Stimulated activated CD4-positive, alpha-beta T cell treated with anti-CD3 and anti-CD28 coated beads, Interleukin-15, amount 100 ng/mL, for 1 hour (primary cell): ENCODE measurements around the gene PDGFA.
A peak's percentile ranks its signal among the peaks of the same experiment; 100 is the strongest.

Experiments
- DNase-seq, 2 donors: peaks; one replicate each; pipeline ENCODE4 v3.0.0-alpha.2; 2020; ENCODE audit warnings: low read depth in 1 of 2, low spot score in 1 of 2

The PDGFA gene

DNA sequence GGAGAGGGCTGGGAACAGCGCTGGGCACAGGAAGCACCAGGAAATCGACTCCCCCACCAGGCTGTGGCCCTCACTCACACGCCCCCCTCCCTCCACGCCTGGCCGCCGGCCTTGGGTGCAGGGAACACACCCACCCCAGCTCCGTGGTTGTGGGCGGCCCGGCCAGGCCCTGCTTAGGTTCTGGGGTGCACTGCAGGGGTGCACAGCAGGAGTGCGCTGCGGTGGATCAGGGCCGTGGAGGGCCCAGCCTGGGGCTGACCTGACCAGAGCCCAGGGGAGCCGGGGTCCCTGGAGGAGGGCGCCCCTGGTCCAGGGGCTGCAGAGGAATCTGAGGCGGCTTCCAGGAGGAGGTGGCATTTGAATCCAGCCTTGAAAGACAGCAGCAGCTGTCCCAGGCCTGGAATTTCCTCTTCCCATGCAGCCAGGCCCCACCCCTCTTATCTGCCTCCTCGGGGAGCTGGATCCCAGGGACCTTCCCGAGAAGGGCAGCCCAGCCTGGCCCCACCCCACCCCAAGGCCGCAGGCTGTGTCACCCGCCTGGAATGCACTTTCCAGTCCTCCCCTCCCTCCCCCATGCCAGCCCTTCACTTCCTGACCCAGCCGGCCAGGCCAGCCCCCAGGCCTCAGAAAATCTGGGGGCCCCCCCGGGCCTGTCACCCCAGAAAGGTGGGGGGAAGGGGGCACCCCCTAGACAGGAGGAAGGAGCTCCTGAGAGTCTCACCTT lies 18.4 kb upstream of the PDGFA start:
- DNase-seq = no peak

DNA sequence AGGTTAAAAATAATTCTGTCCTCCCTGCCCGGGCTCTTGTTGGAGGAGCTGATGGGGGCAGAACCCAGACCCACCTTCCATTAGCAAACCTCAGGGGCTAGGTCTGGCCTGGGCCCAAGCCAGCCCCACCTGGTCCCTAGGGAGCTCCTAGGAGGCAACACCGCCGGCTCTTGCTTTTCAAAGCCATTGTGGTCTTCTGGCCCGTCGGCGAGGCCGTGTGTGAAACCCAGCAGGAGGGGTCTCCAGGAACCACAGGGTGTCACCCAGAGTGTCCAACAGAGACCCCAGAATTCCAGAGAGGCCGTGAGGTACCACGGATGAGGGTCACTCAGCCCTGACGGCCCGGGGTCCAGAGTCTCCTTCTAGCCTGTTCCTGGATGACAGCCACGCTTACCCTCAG lies 16.6 kb upstream of the PDGFA start:
- DNase-seq = no peak

GRCh38 chr7:534959-535358 lies 15.3 kb upstream of the PDGFA start:
- no peak for DNase-seq

GRCh38 chr7:534075-534474 lies 14.4 kb upstream of the PDGFA start:
- DNase-seq = no peak

DNA sequence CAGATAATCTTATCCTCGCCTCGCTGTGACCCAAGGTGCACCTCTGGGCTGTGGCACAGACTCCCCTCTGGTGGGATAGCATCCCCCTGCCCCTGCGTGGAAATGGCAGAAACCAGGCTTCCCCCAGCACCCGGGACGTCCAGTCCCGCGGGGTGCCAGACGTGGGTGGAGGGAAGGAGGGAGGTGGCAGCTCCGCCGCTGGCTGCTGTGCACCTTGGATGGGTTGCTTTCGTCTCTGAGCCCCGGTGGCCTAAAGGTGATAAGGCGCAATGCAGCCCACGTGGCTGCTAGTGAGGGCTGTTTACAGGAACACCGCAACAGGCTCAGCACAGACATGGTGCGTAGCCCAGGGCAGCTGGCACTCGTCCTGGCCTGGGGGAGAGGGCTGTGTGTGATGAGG lies 13.6 kb upstream of the PDGFA start:
- no peak for DNase-seq

DNA sequence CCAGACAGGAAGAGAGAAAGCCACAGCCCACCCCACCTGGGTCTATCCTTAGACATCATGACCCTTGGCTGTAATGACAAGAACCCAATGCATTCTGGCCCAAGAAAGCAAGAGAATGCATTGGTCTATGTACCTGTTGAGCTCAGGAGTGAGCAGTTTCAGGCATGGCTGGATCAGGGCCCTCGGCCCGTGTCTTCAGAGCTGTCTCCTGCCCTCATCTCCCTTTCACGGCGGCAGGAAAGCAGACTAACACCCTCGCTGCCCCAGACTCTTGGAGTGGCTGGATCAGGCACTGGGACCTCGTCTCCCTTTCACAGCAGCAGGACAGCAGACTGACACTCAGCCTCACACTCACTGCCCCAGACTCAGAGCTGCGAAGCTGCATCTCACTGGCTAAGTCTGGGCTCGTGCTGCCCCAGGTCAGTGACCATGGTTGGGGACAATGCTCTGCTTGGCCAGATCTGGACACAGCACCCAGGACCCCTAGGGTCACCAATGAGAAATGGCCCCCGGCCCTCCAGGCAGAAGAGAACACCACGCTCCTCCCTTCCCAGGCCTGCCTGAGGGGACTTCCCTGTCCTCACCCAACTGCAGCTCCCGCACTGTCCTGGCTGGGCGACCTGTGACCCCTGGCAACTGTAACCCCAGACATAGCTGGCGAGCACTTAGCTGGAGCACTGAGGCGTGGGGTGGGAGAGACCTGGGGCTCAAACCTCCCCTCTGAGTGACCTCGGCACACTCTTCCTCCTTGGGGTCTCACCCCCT lies 12.9 kb upstream of the PDGFA start:
- no peak for DNase-seq

DNA sequence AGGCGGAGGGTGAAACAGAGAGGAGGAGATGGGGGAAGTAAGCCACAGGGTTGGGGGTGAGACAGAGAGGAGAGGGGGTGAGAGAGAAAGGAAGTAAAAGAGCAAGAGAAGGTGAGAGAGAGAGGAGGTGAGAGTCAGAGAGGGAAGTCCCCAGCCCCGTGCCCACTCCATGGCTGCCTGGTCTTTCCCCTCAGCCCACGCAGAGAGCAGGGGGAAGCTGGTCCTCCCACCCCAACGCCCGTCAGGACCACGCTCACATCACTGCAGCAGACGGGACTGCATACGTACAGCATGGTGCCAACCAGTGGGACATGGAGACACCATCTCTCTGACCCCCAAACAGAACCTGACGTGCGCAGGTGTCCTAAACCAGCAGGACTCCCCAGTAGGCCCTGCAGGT lies 12.1 kb upstream of the PDGFA start:
- DNase-seq = no peak

- DNase-seq = no peak
These were observed 8.8 kb upstream of the PDGFA start for GRCh38 chr7:528451-528850.

- no peak for DNase-seq
These were observed 8.1 kb upstream of the PDGFA start for GRCh38 chr7:527723-528122.

- DNase-seq = no peak
These were observed 6.9 kb upstream of the PDGFA start for GRCh38 chr7:526460-527034.

DNA sequence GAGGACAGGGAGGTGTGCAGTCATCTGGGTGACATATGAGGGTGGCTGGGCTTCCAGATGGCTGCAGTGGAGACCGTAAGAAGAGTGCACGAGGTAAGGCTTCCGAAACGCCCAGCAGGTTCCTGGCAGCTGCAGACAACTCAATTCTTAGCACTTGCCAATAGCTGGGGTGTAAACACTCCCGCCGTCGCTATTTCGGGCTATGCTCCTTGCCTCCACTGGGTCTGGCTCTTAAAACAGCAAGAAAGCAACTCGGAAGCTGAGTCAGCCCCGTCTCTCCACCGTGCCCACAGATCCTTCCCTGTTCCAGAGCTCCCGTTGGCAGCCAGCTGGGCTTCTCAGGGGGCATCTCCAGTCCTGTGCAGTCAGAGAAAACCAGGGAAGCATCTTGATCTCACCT lies 6.1 kb upstream of the PDGFA start:
- DNase-seq = no peak

- DNase-seq = no peak
These were observed 5.2 kb upstream of the PDGFA start for GRCh38 chr7:524800-525199.

GRCh38 chr7:523347-524336 lies 4.0 kb upstream of the PDGFA start:
- DNase-seq = no peak

DNA sequence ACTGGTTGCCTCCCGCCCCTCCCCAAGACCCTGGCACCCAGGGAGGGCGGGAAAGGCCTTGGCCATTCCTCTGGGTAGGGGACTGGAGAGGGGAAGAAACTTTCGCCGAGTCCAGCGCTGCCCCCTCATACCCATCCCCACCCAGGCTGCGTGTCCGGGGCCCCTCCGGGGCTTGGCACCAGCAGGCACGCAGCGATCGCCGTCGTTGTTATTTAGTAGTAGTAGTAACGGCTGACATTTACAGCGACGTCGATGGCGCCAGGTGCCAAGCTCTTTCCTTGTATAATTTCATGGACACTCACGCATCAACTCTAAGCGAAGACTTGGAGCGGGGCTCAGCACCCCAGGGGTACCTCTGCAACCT lies 3.3 kb upstream of the PDGFA start:
- no peak for DNase-seq

DNA sequence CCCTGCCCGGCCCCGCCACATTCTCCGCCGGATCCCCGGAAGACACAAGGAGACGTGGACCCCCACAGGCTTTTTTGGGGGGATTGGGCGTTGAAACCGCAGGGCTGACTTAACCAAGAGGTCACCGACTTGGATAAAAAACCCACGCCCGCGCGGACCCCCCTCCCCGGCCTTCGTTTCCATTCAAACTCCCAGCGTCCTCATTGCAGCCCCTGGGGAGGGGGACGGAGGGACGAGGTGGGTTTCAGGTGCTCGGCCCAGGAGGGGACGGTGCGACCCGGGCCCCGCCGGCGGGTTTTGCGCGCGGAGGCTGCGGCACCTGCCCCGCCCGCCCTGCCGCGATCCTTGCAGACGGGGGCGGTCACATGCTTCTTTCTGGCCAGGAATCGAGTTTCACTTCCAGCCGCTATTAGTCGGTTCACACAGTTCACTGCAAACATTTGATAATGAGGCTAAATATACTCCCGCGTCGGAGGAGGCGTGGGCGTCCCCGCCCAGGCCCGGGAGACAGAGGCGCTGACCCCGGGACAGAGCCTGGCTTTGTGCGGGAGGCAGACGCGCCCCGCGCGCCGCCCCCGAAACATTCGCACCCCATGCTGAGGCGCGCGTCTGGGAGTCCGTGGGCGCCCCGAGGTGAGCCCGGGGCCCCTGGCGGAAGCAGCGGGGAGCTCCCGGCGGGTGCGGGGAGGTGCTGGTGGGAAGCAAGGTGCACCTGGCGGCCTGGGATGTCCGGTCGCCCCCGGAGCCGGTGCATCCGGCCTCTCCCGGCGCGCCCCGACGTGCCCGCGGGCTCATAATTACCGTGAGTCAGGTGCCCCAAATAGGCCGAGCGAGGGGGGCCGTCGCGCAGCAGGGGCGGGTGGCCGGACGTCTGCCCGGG lies 2.7 kb upstream of the PDGFA start:
- no peak for DNase-seq

DNA sequence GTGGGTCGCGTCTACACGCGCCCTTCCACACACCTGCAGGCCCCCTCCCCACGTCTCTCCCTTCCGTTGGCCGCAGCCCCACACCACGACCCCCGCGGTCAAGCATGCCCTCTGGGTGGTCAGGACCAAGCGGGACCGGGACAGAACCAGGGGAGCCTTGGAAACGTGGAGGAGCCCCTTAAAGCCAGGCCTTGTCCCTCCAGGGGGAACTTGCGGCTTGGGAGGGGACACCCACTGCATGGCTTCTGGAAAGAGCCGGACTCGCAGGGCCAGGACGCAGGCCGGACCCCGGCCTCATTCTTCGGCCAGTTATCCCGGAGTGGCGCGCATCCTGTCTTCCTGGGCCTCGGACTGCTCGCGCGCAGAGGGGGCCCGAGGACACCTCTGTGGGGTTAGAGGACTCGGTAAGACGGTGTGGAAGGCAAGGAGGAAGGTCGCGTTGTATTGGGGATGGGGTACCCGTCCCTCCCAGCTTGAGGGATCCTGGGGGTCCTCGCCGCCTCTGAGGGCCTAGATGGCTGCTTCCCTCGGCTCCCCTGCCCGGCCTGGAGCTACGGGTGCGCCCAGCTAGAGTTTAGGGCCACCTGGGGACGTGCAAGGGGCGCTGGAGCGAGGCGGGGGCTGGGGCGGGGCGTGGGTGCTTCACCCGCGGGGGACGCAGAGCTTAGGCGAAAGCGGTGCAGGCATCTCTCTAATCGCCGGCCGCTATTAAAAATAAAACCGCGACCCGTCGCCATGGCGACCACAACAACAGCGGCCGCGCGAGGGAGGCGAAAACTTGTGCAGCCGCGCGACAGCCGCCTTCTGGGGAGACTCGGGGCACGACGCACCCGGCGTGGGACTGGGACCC lies 1.8 kb upstream of the PDGFA start:
- DNase-seq = no peak

DNA sequence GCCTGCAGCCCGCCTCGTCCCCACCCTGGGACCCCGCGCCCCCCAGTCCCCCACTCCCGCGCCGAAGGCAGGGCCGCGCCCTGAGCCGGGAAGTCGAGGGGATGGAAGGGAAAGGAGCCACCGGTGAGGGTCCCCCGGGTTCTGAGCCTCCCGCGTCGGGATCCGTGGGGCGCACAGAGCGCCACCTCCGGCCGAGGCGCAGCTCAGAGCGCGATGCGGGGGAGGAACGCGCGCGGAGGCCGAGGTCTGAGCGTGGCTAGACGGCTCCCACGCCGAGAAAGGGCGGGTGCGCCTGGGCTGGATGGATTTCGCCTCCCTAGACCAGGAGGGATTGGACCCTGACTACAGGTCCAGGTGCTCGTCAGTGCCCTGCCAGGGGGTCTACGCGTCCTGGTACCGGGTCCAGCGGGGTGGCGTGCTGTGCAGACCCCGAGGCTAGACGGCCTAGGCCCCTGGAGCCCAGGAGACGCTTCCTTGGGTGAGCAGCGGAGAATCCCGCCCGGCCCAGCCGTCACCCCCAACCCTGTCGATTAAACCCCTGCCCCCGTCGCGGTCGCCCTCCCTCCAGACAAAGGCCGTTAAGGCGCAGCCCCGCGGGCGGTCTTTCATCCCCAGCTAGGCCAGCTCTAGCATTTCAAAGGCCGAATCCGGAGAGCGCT lies 986 bp upstream of the PDGFA start:
- DNase-seq = no peak

DNA sequence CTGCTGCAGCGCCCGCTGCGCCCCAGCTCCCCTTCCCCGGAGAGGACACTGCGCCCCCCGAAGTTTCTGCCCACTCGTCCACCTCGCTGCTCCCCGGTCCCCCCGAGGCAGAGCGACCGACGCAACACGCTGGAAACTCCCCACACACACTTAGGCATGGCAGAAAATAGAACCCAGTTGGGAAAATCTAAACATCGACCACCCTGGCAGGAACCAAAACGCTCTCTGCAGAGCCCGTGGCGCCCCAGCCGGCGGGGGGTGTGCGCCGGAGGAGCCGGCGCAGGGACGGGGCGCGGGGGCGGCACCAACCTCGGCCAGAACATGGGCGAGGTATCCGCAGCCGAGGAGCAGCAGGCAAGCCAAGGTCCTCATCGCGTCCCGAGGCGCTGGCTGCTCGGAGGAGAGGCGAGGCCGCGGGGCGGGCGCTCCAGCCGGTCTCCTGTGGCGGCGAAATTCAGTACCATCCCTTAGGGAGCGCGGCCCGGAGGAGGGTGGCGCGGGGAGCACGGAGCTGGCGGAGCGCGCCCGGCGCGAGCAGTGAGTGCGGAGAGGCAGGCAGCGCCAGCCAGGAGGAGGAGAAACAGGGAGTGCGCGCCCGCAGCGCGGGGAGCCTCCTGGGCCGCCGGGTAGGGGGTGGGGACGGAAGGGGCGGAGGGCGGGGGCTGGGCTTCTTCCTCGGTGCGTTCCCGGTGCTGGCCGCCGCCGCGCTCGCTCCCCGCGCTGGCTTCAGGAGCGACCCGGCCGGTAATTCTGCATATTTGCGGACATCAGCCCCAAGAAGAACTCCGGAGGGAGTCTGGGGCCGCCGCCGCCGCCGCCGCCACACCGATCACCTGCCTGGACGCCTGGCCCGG lies 789 bp downstream of the PDGFA start:
- DNase-seq = peak in 1 of 2 donors; percentile 38
